Measurements from ENCODE around the gene ILF2.
"Not testable (repeated sequence)": the region's sequence is repeated elsewhere in the genome, so short reads cannot be mapped to it uniquely, and the experiment has no call there.

The ILF2 gene

DNA sequence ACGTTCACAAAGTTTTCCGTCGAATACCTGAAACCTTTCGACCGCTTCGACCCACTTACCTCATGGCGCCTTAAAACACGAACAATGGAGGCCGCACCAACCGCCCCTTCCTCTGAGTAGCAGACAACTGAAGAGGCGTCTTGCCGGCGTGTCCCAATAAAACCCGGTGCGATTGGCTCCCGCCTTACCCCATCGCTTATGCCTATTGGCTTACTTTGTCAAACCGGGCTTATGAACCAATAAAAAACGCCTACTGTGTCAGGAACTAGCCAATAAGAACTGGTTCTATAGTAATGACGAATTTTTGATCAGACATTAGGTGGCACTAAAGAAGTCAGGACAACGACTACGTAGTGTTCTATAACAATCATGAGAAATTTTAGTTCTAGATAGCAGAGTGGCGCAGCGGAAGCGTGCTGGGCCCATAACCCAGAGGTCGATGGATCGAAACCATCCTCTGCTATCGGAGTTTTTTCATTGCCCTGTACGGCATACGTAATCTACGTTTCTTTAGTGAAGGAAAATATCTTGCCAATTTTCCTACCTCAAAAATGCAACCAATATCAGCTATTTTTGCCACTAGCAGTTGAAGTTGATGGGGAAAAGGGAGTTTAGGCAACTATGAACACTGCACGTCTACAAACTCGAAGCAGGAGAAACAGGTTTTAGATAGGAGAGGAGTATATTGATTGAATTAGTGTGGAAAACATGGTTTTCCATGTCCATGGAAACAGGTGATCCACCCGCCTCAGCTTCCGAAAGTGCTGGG lies at the start of gene ILF2:
ILF2 (minus strand) TSS at position 135 of the 769 bp plus-strand sequence; CDS start at position 64, 71 bp downstream.
- DNase-seq (ENCODE audit: low spot score) = peak; percentile 96
- Mint-ChIP-seq H3K4me3 (no peak within 1 kb of the TSS), H3K4me1 (ENCODE audit: low read depth) (peaks cover 22% of the 10 kb centered on the region), H3K9me3 (no peaks in the 10 kb centered on the region), H3K27me3 (ENCODE audit: low read depth) (no peaks in the 10 kb centered on the region), H3K36me3 (ENCODE audit: low read depth) (peaks cover 36% of the 10 kb centered on the region), H3K27ac (no peak within 1 kb of the TSS)

DNA sequence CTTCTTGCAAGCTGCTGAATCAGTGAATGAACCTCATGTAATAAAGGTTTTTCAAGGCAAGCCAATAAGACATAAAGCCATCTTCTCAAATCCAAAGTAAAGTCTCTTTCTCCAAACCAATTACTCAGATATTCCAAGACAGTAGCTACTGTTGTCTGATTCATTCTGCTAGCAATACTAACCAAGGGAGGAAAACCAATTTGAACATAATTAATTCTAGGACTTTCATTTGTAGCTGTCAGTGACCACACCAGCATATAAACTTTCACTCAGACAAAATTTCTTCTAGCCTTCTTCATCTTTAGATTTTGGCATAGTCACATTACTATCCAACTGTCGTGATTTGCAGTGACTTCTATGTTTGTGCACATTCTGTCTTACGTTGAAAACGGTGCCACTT lies 46.5 kb upstream of the ILF2 start:
- DNase-seq (ENCODE audit: low spot score) = no peak
- Mint-ChIP-seq H3K9me3 (no peaks in the 10 kb centered on the region), H3K27me3 (ENCODE audit: low read depth) (peaks cover 9% of the 10 kb centered on the region), H3K4me1 (ENCODE audit: low read depth) (peaks cover 1% of the 10 kb centered on the region), H3K27ac (no peak overlapping the region), H3K36me3 (ENCODE audit: low read depth) (no peaks in the 10 kb centered on the region), H3K4me3 (no peak overlapping the region)

DNA sequence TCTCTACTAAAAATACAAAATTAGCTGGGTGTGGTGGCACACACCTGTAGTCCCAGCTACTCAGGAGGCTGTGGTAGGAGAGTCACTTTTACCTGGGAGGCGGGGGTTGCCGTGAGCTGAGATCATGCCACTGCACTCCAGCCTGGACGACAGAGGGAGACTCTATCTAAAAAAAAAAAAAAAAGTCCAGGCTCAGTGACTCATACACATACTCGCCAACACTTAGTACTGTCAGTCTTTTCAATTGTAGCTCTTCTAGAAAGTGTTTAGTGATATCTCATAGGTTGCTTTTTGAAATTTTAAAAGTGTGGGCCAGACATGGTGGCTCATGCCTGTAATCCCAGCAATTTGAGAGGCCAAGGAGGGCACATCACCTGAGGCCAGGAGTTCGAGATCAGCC lies 45.4 kb upstream of the ILF2 start:
- DNase-seq (ENCODE audit: low spot score); H3K27me3 Mint-ChIP-seq (ENCODE audit: low read depth); H3K36me3 Mint-ChIP-seq (ENCODE audit: low read depth); H3K4me3 Mint-ChIP-seq; H3K27ac Mint-ChIP-seq; H3K9me3 Mint-ChIP-seq; H3K4me1 Mint-ChIP-seq (ENCODE audit: low read depth): not testable (repeated sequence)

DNA sequence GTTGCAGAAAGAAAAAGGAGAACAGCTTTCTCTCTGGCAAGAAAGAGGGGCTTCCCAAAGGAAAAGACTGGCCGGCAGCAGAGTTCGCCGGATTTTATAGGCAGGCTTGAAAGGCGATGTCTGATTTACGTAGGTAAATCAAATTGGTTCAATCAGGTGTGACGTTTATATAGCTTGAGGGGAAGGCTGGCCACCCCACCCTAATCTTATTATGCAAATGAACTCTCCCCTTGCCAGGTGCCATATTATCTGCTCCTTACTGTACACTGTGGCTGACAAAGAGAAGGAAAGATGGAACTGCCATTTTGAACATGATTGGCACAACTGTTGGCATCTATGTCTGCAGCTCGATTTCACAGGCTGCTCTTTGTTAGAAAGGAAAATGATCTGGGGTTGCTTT lies 40.2 kb upstream of the ILF2 start:
- DNase-seq (ENCODE audit: low spot score) = no peak
- no peaks in the 10 kb centered on the region for H3K4me1 Mint-ChIP-seq (ENCODE audit: low read depth)
- no peak overlapping the region for H3K4me3 Mint-ChIP-seq
- H3K27me3 Mint-ChIP-seq (ENCODE audit: low read depth) = peaks cover 7% of the 10 kb centered on the region
- no peak overlapping the region for H3K27ac Mint-ChIP-seq
- no peaks in the 10 kb centered on the region for H3K36me3 Mint-ChIP-seq (ENCODE audit: low read depth)
- H3K9me3 Mint-ChIP-seq = no peaks in the 10 kb centered on the region

DNA sequence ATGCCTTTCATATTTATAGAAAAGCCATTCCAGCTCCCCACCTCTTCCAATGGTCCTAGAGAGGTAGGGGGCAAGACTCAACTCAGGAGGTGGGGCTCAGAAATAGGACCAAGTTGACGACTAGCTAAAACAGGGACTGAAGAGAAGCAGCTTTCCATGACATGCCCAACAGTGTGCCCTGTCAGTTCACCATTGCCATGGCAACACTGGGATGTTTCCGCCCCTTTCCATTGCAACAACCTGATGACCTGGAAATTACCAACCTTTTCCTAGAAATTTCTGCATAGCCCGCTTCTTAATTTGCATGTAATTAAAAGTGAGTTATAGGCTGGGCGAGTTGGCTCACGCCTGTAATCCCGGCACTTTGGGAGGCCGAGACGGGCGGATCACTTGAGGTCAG lies 34.7 kb upstream of the ILF2 start:
- H3K4me3 Mint-ChIP-seq = no peak overlapping the region
- H3K4me1 Mint-ChIP-seq (ENCODE audit: low read depth) = no peaks in the 10 kb centered on the region
- no peak for DNase-seq (ENCODE audit: low spot score)
- H3K9me3 Mint-ChIP-seq = no peaks in the 10 kb centered on the region
- H3K27ac Mint-ChIP-seq = no peak overlapping the region
- no peaks in the 10 kb centered on the region for H3K27me3 Mint-ChIP-seq (ENCODE audit: low read depth)
- H3K36me3 Mint-ChIP-seq (ENCODE audit: low read depth) = no peaks in the 10 kb centered on the region

DNA sequence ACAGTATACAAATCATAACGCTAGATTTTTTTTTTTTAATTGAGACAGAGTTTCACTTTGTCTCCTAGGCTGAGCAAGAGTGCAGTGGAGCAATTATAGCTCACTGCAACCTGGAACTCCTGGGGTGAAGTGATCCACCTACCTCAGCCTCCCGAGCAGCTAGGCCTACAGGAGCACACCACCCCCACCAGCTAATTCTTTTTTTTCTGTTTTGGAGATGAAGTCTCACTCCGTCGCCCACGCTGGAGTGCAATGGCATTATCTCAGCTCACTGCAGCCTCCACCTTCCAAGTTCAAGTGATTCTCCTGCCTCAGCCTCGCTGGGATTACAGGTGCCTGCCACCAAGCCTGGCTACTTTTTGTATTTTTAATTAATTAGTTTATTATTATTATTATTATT lies 29.0 kb upstream of the ILF2 start:
- Mint-ChIP-seq H3K27me3 (ENCODE audit: low read depth) (no peaks in the 10 kb centered on the region), H3K36me3 (ENCODE audit: low read depth) (no peaks in the 10 kb centered on the region), H3K4me1 (ENCODE audit: low read depth) (peaks cover 2% of the 10 kb centered on the region), H3K27ac (no peak overlapping the region), H3K4me3 (no peak overlapping the region), H3K9me3 (no peaks in the 10 kb centered on the region)
- DNase-seq (ENCODE audit: low spot score) = no peak

DNA sequence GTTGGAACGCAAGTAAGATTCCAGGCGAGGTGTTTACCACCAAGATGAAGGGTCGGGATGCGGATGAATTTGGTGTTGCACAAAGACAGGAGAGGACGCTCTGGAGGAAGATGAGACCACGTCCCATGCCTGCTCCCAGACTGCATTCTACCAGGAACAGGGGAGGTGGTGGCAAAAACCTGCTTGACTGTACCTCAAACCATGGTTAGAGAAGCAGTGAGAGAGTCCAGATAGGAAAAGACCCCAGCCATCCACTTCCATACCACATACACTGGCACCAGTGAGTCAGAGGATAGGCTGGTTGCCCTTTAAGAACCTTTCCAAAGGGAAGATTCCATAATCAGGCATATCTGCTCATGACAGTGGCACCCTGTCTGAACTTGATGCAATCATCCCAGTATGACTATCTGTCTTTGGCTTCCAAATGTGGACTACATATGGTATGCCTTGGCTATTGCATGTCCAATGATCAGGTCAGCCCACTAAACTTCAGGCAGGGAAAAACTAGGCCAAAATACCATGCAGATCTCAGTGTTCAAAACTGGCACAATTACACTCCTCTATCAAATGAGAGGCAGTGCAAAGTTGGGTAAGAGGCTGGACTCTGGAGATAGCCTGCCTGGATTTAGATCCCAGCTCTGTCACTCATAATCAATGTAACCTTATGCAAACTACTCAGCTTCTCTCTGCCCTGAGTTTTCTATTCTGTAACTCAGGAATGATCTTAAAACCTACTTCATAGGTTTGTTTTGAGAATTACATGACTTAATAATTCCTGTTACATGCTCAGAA lies 28.3 kb upstream of the ILF2 start:
- Mint-ChIP-seq H3K36me3 (ENCODE audit: low read depth) (no peaks in the 10 kb centered on the region), H3K4me3 (no peak overlapping the region), H3K9me3 (no peaks in the 10 kb centered on the region), H3K27me3 (ENCODE audit: low read depth) (no peaks in the 10 kb centered on the region), H3K4me1 (ENCODE audit: low read depth) (peaks cover 2% of the 10 kb centered on the region), H3K27ac (no peak overlapping the region)
- DNase-seq (ENCODE audit: low spot score) = no peak

DNA sequence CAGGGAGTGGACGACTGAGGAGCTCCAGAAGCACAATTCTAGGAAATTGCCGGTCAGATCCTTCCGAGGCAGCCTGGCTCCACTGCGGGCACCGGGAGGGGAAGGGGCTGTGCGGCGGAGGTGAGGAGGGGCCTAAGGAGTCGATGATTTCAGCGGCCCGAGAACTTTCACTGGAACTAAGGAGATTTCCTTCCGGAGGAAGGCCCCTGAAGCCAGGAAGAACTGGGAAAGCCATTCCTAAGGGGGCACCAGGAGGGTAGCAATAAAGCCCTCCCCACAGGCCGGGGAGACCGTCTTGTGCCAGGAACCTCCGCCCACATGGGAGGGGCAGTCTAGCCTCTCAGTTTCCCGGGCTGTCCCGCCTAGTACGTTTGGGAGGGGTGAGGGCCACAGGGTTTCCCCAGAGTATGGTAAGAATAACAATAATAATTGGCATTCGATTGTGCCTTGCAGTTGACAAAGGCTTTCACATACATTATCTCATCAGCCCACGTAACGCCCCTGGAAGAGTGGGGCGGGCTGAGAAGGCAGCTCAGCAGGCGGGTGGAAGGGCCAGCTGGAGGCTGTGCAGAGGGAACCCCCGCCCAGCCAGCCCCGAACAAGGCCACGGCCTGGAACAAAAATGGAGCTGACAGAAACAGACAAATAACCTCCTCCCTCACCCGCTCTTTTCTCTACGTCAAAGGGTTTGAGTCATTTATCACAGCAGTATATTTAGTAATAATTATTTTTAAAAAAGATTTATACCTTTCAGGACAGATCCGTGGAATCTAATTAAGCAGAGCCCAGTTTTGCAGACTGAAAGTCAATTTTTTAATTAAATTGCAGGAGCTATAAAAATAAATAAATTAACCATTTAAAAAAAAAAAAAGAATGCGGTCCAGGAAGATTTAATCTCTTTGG lies 27.5 kb upstream of the ILF2 start:
- H3K4me1 Mint-ChIP-seq (ENCODE audit: low read depth) = peaks cover 2% of the 10 kb centered on the region
- H3K27me3 Mint-ChIP-seq (ENCODE audit: low read depth) = no peaks in the 10 kb centered on the region
- no peaks in the 10 kb centered on the region for H3K36me3 Mint-ChIP-seq (ENCODE audit: low read depth)
- no peak for DNase-seq (ENCODE audit: low spot score)
- H3K4me3 Mint-ChIP-seq = no peak overlapping the region
- H3K27ac Mint-ChIP-seq = no peak overlapping the region
- H3K9me3 Mint-ChIP-seq = no peaks in the 10 kb centered on the region

DNA sequence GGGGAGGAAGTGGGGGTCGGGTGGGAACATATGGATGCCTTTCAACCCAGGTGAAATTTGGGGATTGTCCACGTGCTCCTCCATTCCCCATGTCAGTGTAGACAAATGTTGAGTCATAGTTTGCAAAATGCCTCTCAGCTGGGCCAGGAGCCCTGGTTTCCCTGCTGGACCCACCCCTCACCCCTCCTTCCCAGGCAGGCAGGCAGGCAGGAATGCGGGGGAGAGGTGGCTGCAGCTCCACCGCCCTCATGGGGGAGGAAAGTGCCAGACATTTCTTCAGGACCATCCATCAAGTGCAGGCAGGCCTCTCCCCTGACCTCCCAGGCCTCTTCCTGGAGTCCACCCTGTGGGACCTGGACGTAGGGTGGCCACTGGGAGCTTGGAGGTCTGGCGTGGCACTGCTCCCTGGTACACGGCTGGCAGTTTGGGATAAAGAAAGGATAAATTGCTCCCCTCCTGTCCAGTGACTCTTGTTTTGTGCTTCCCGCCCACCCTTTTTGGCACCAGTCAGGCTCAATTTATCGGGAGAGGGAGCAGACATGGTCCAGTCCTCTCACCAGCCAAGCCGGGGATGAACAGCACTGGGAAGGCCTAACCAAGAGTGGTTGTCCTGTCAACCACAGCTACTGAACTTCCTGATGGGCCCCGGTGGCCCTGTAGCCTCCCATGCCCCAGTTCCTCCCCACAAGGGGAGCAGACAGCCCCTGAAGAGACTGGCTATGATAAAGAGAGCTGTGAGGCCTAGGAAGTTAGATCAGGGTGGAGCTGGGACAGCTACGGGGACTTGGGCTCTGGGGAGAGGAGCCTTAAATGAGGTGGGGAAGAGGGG lies 26.6 kb upstream of the ILF2 start:
- Mint-ChIP-seq H3K9me3 (no peaks in the 10 kb centered on the region), H3K27ac (no peak overlapping the region), H3K27me3 (ENCODE audit: low read depth) (no peaks in the 10 kb centered on the region), H3K4me3 (no peak overlapping the region), H3K36me3 (ENCODE audit: low read depth) (no peaks in the 10 kb centered on the region), H3K4me1 (ENCODE audit: low read depth) (peaks cover 2% of the 10 kb centered on the region)
- no peak for DNase-seq (ENCODE audit: low spot score)

DNA sequence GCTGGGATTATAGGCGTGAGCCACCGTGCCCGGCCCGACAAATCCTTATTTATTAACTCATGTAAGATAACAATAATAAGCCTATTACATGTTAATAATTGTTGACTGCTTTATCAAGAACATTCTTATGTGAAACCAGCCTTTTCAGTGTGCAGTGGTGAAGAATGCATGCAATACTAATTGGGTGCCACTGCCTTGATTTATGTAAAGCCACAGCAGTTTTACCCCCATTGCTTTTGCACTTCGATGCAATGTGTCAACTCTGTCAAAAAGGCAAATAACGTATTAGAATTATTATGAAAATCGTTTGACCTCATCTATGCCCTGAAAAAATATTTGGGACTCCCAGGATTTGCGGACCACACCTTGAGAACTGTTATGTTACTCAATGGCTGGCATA lies 25.9 kb upstream of the ILF2 start:
- no peak overlapping the region for H3K4me3 Mint-ChIP-seq
- peaks cover 2% of the 10 kb centered on the region for H3K4me1 Mint-ChIP-seq (ENCODE audit: low read depth)
- no peaks in the 10 kb centered on the region for H3K9me3 Mint-ChIP-seq
- DNase-seq (ENCODE audit: low spot score) = no peak
- no peaks in the 10 kb centered on the region for H3K36me3 Mint-ChIP-seq (ENCODE audit: low read depth)
- H3K27me3 Mint-ChIP-seq (ENCODE audit: low read depth) = no peaks in the 10 kb centered on the region
- H3K27ac Mint-ChIP-seq = no peak overlapping the region

DNA sequence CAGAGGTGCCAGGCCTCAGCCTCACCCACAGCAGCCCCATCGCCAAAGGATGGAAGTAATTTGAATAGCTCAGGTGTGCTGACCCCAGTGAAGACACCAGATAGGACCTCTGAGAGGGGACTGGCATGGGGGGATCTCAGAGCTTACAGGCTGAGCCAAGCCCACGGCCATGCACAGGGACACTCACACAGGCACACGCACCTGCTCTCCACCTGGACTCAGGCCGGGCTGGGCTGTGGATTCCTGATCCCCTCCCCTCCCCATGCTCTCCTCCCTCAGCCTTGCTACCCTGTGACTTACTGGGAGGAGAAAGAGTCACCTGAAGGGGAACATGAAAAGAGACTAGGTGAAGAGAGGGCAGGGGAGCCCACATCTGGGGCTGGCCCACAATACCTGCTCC lies 22.7 kb upstream of the ILF2 start:
- H3K36me3 Mint-ChIP-seq (ENCODE audit: low read depth) = no peaks in the 10 kb centered on the region
- no peak overlapping the region for H3K4me3 Mint-ChIP-seq
- no peaks in the 10 kb centered on the region for H3K27me3 Mint-ChIP-seq (ENCODE audit: low read depth)
- DNase-seq (ENCODE audit: low spot score) = no peak
- H3K4me1 Mint-ChIP-seq (ENCODE audit: low read depth) = peaks cover 2% of the 10 kb centered on the region
- no peak overlapping the region for H3K27ac Mint-ChIP-seq
- no peaks in the 10 kb centered on the region for H3K9me3 Mint-ChIP-seq

DNA sequence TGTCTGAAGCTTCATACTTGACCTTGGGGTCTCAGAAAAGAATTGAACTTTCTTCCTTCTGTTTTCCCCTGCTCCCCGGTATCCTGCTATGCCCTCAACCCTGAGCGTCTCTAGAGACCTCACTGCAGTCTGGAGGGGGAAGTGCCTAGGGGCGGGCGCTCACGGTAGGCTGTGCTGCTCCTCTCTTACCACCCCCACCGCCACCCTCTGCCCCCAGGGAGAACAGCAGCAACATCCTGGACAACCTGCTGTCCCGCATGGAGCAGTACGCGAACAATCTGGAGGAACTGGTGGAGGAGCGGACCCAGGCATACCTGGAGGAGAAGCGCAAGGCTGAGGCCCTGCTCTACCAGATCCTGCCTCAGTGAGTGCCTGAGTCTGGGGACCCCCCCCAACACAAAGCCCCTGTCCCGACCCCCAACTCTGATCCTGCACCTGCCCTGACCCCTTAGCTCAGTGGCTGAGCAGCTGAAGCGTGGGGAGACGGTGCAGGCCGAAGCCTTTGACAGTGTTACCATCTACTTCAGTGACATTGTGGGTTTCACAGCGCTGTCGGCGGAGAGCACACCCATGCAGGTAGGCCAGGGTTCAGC lies 18.0 kb upstream of the ILF2 start:
- no peaks in the 10 kb centered on the region for H3K36me3 Mint-ChIP-seq (ENCODE audit: low read depth)
- no peaks in the 10 kb centered on the region for H3K9me3 Mint-ChIP-seq
- H3K4me3 Mint-ChIP-seq = no peak overlapping the region
- no peak overlapping the region for H3K27ac Mint-ChIP-seq
- H3K27me3 Mint-ChIP-seq (ENCODE audit: low read depth) = peaks cover 3% of the 10 kb centered on the region
- no peaks in the 10 kb centered on the region for H3K4me1 Mint-ChIP-seq (ENCODE audit: low read depth)
- DNase-seq (ENCODE audit: low spot score) = no peak

DNA sequence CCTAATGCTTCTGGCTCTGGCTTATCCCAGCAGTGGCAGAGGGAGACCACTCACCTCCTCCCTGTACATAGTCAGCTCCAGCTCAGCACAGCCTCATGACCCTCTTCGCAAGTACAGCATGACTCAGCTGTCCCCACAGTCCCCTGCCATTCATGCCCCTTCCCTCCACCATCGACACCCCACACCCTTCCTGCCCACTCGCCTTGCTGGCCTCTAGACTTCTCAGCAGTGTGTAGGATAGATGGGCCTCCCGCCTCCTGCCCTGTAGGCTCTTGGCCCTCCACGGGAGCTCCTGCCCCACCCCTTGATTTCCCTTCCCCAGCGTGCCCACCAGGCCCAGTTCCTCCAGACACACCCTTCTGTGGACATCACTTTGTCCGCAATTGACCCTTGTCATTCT lies 17.5 kb upstream of the ILF2 start:
- Mint-ChIP-seq H3K9me3 (no peaks in the 10 kb centered on the region), H3K27me3 (ENCODE audit: low read depth) (peaks cover 8% of the 10 kb centered on the region), H3K4me1 (ENCODE audit: low read depth) (no peaks in the 10 kb centered on the region), H3K4me3 (no peak overlapping the region), H3K36me3 (ENCODE audit: low read depth) (no peaks in the 10 kb centered on the region), H3K27ac (no peak overlapping the region)
- no peak for DNase-seq (ENCODE audit: low spot score)

Measured in T-helper 2 cell treated with Interferon-gamma antibody and Interleukin-4, amounts not matched to agents 5 μg/mL and 100 μg/mL, for 36 hours (primary cell).